Stimulated activated CD8-positive, alpha-beta memory T cell treated with anti-CD3 and anti-CD28 coated beads, Interleukin-4, amount 100 ng/mL, for 4 hours (primary cell): ENCODE measurements around the gene BPI.
"Not testable (repeated sequence)": the region's sequence is repeated elsewhere in the genome, so short reads cannot be mapped to it uniquely, and the experiment has no call there.

ENCODE experiments used
- DNase-seq, 2 donors: peaks; one replicate each; pipeline ENCODE4 v3.0.0-alpha.2; 2020; ENCODE audit warnings: low read depth in 2 of 2, low spot score in 1 of 2

BPI gene

GRCh38 chr20:38331814-38332213 lies 27.9 kb downstream of the BPI start:
- DNase-seq: no peak

GRCh38 chr20:38334016-38334415 lies 30.1 kb downstream of the BPI start:
- DNase-seq: no peak

- no peak for DNase-seq
Measured at GRCh38 chr20:38336726-38337125, 32.8 kb downstream of the BPI start.

GRCh38 chr20:38337561-38338140 lies 33.7 kb downstream of the BPI start:
- DNase-seq: no peak

- DNase-seq: no peak
Measured at GRCh38 chr20:38338849-38339520, 35.0 kb downstream of the BPI start.

GRCh38 chr20:38339521-38339896 lies 35.6 kb downstream of the BPI start:
- DNase-seq: not testable (repeated sequence)

- DNase-seq: no peak
Measured at GRCh38 chr20:38339997-38340396, 36.0 kb downstream of the BPI start.

GRCh38 chr20:38340693-38341092 lies 36.7 kb downstream of the BPI start:
- DNase-seq: no peak

- DNase-seq: no peak
Measured at GRCh38 chr20:38342216-38342615, 38.3 kb downstream of the BPI start.

GRCh38 chr20:38342713-38343310 lies 38.9 kb downstream of the BPI start:
- no peak for DNase-seq

- no peak for DNase-seq
Measured at GRCh38 chr20:38343311-38344106, 39.6 kb downstream of the BPI start.

GRCh38 chr20:38344107-38344701 lies 40.2 kb downstream of the BPI start:
- DNase-seq: no peak

- no peak for DNase-seq
Measured at GRCh38 chr20:38345643-38346042, 41.7 kb downstream of the BPI start.

GRCh38 chr20:38346247-38346651 lies 42.3 kb downstream of the BPI start, which contains the start of gene LBP:
Gene LBP, plus strand, starts transcription at chr20:38346482. Its CDS starts 35 bp downstream, at chr20:38346517.
- DNase-seq: no peak

- no peak for DNase-seq
Measured at GRCh38 chr20:38346741-38347140, 42.8 kb downstream of the BPI start.

GRCh38 chr20:38349856-38350255 lies 45.9 kb downstream of the BPI start:
- DNase-seq: no peak

GRCh38 chr20:38350879-38351775 lies 47.2 kb downstream of the BPI start:
- no peak for DNase-seq

GRCh38 chr20:38353316-38353715 lies 49.4 kb downstream of the BPI start:
- DNase-seq: no peak

GRCh38 chr20:38354227-38354626 lies 50.3 kb downstream of the BPI start:
- no peak for DNase-seq
